ENCODE results near the gene TMEM185B. TPM values are rescaled to one million over a fixed set of nuclear protein-coding genes. Genes with fewer than 3 reads are reported as not detected.
A peak's percentile ranks its signal among the peaks of the same experiment; 100 is the strongest.

Gene TMEM185B
- total RNA-seq, 1 experiment from 2014 or later, result 26.1 TPM

- DNase-seq (ENCODE audit: low spot score), result no peak
- in situ Hi-C loops (cut with HindIII; ENCODE audit: low sequenced_read_pairs), result no loop called here
These were observed 46.1 kb downstream of the TMEM185B start for GRCh38 chr2:120177001-120177621.

DNA sequence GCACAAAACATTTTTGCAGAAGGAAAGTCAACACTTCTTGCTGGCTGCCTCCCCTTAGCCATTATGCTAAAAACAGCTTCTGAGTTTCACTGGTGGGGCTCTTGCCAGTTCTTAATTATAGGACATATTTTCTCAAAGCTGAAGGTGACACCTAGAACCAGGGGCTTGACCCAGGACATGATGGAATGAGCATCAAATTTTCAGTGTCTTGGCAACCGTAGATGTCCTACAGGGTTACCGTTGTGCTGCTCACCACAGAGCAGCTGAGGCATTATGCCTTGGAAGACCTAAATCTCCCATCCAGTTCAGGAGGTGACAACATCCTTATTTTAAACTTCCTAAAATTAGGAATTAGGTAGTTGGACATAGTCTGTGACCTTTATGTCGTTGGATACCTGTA is 46.7 kb downstream of the TMEM185B start:
- DNase-seq (ENCODE audit: low spot score), result no peak
- in situ Hi-C loops (cut with HindIII; ENCODE audit: low sequenced_read_pairs), result no loop called here

GRCh38 chr2:120174963-120175581 is 48.1 kb downstream of the TMEM185B start:
- peak; percentile 78 for DNase-seq (ENCODE audit: low spot score)
- in situ Hi-C loops (cut with HindIII; ENCODE audit: low sequenced_read_pairs), result no loop called here

Other genes starting within 250 kb of the TMEM185B start
- 19.3 and 21.3 TPM in 2 replicates for gene EPB41L5, start 210.3 kb downstream of the TMEM185B start, total RNA-seq (2014; rRNA removed; shearing (Covaris generic))
- gene RALB, start 29.5 kb upstream of the TMEM185B start, total RNA-seq (2014; rRNA removed; shearing (Covaris generic)), result 61.3 and 71.8 TPM in 2 replicates
- not detected in 2 replicates for gene INHBB, start 122.7 kb upstream of the TMEM185B start, total RNA-seq (2014; rRNA removed; shearing (Covaris generic))